GM06990 (cell line): Measurements from ENCODE around the gene WDR5.

ENCODE experiments used
- DNase-seq: peaks from one replicate; pipeline ENCODE4 v3.0.0-alpha.2; 2011; ENCODE audit not compliant: insufficient read length; ENCODE audit errors: extremely low read depth
- H3K27me3 ChIP-seq: replicated peaks from 2 replicates; pipeline ENCODE4 v1.6.0; 2011; ENCODE audit warnings: low read length; ENCODE audit not compliant: control insufficient read depth, insufficient read depth
- H3K36me3 ChIP-seq: 2 replicates; pipeline ENCODE4 v1.5.1; 2011; ENCODE audit warnings: low read length; ENCODE audit not compliant: control insufficient read depth, insufficient read depth
- H3K4me3 ChIP-seq: replicated peaks from 2 replicates; pipeline ENCODE4 v1.5.1; 2011; ENCODE audit warnings: low read depth, mild to moderate bottlenecking, control low read depth, low read length
- TF ChIP-seq, protein P1 (sequence below): IDR thresholded peaks from 2 replicates; pipeline ENCODE4 v1.5.1; 2011; ENCODE audit warnings: low read length, control low read depth, mild to moderate bottlenecking, inconsistent platforms; ENCODE audit not compliant: insufficient read depth, poor library complexity, severe bottlenecking

The WDR5 gene

DNA sequence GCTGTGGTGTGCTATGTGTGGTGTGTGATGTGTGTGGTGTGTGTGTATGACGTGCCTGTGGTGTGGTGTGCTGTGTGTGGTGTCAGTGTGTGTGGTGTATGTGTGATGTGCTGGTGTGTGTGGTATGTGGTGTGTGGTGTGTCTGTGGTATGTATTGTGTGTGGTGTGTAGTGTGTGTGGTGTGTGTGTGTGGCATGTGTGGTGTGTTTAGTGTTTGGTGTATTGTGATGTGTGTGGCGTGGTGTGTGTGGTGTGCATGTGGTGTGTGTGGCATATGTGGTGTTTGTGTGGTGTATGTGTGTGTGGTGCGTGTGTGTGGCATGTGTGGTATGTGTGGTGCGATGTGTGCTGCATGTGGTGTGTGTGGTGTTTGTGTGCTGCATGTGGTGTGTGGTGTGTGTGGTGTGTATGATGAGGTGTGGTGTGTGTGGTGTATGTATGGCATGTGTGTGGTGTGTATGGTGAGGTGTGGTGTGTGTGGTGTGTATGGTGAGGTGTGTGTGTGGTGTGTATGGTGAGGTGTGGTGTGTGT is 46.7 kb downstream of the WDR5 start:
- Histone ChIP-seq H3K4me3 (no peak overlapping the region), H3K27me3 (peaks cover 3% of the 10 kb centered on the region; the same call in 1 of the 2 replicates), H3K36me3 (no peaks in the 10 kb centered on the region)
- TF ChIP-seq, protein P1, sequence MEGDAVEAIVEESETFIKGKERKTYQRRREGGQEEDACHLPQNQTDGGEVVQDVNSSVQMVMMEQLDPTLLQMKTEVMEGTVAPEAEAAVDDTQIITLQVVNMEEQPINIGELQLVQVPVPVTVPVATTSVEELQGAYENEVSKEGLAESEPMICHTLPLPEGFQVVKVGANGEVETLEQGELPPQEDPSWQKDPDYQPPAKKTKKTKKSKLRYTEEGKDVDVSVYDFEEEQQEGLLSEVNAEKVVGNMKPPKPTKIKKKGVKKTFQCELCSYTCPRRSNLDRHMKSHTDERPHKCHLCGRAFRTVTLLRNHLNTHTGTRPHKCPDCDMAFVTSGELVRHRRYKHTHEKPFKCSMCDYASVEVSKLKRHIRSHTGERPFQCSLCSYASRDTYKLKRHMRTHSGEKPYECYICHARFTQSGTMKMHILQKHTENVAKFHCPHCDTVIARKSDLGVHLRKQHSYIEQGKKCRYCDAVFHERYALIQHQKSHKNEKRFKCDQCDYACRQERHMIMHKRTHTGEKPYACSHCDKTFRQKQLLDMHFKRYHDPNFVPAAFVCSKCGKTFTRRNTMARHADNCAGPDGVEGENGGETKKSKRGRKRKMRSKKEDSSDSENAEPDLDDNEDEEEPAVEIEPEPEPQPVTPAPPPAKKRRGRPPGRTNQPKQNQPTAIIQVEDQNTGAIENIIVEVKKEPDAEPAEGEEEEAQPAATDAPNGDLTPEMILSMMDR = no peak
- peak; percentile 37 for DNase-seq

- Histone ChIP-seq H3K4me3 (no peak overlapping the region), H3K36me3 (no peaks in the 10 kb centered on the region), H3K27me3 (no peaks in the 10 kb centered on the region; the same call in 1 of the 2 replicates)
- TF ChIP-seq, protein P1 = no peak
- DNase-seq = no peak
Measured at GRCh38 chr9:134185536-134186011, 49.7 kb downstream of the WDR5 start.

DNA sequence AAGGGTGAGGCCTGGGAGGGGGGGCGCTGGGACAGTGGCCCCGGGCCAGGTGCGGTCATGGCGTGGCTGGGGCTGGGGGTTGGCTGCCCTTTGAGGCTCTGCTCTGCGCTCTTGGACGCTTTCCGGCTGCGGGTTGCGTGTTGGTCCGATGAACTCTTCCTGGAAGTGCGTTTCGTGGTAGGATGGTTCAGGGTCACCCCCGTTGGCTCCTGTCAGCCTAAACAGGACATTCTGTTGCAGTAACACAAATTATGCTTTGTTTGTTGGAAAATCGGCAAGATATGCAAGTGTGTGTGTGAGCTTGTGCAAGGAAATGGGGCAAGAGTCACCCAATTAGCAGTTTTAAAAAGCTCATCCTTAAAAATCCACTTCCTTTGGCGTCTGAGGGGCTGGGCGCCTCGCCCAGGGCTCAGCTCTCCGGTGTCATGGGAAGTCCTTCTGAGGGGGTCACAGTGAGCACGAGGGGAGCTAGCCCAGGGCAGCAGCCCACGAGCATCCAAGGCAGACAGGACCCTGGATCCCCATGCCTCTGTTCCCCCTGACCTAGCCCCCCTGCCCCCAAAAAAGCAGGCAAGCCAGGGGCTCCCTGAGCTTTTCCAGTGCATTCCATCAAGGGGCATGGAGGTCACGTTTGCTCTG is 50.7 kb downstream of the WDR5 start:
- DNase-seq = no peak
- H3K27me3 ChIP-seq = peaks cover 2% of the 10 kb centered on the region
- TF ChIP-seq, protein P1 = no peak
- H3K4me3 ChIP-seq = no peak overlapping the region
- no peaks in the 10 kb centered on the region for H3K36me3 ChIP-seq

GRCh38 chr9:134187110-134187531 is 51.2 kb downstream of the WDR5 start:
- Histone ChIP-seq H3K4me3 (no peak overlapping the region), H3K27me3 (peaks cover 2% of the 10 kb centered on the region), H3K36me3 (no peaks in the 10 kb centered on the region)
- DNase-seq = no peak
- TF ChIP-seq, protein P1 = peak; percentile 59

GRCh38 chr9:134187891-134188385 is 52.1 kb downstream of the WDR5 start:
- H3K36me3 ChIP-seq = no peaks in the 10 kb centered on the region
- TF ChIP-seq, protein P1 = no peak
- peaks cover 2% of the 10 kb centered on the region for H3K27me3 ChIP-seq
- no peak overlapping the region for H3K4me3 ChIP-seq
- no peak for DNase-seq
